GM03348 (cell line): ENCODE data around the gene CAMTA1.

ENCODE experiments used
- DNase-seq: peaks from one replicate; pipeline ENCODE4 v3.0.0; 2012; ENCODE audit warnings: low spot score

The CAMTA1 gene

GRCh38 chr1:7388141-7388487 lies 602.9 kb downstream of the CAMTA1 start:
- no peak for DNase-seq

GRCh38 chr1:7388488-7389185 lies 603.4 kb downstream of the CAMTA1 start:
- DNase-seq, result no peak

GRCh38 chr1:7389201-7389905 lies 604.1 kb downstream of the CAMTA1 start:
- peak; percentile 33 for DNase-seq

GRCh38 chr1:7389906-7390603 lies 604.8 kb downstream of the CAMTA1 start:
- no peak for DNase-seq

- no peak for DNase-seq
Measured at GRCh38 chr1:7390604-7391000, 605.3 kb downstream of the CAMTA1 start.

GRCh38 chr1:7393136-7393535 lies 607.9 kb downstream of the CAMTA1 start:
- no peak for DNase-seq

DNA sequence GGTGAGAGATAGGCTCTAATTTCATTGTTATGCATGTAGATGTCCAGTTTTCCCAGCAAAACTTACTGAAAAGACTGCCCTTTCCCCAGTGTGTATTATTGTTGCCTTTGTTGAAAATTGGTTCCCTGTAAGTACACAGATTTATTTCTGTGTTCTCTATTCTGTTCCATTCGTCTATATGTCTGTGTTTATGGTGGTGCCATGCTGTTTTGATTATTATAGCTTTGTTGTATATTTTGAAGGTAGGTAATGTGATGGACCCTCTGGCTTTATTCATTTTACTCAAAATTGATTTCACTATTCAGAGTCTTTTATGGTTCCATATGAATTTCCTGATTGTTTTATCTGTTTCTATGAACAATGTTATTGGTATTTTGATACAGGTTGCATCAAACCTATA lies 610.0 kb downstream of the CAMTA1 start:
- no peak for DNase-seq

GRCh38 chr1:7398982-7399381 lies 613.7 kb downstream of the CAMTA1 start:
- DNase-seq, result no peak

- DNase-seq, result no peak
Measured at GRCh38 chr1:7399514-7400125, 614.4 kb downstream of the CAMTA1 start.

DNA sequence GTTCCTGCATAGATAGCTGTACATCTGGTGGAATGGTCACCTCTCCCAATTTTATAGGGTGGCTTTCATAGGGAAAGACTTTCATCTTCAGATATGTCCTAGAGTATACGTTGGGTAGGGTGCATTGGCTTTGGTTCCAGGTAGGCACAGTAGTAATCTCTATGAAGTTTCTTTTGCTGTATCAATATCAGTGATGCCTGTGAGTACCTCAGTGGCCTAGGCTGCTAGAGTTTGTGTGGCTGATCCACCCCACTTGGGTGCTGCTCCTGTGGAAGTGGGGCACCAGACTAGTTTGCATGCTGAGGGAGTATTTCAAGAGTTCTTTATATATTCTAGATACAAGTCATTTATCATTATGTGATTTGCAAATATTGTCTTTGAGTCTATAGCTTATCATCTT lies 615.3 kb downstream of the CAMTA1 start:
- no peak for DNase-seq

DNA sequence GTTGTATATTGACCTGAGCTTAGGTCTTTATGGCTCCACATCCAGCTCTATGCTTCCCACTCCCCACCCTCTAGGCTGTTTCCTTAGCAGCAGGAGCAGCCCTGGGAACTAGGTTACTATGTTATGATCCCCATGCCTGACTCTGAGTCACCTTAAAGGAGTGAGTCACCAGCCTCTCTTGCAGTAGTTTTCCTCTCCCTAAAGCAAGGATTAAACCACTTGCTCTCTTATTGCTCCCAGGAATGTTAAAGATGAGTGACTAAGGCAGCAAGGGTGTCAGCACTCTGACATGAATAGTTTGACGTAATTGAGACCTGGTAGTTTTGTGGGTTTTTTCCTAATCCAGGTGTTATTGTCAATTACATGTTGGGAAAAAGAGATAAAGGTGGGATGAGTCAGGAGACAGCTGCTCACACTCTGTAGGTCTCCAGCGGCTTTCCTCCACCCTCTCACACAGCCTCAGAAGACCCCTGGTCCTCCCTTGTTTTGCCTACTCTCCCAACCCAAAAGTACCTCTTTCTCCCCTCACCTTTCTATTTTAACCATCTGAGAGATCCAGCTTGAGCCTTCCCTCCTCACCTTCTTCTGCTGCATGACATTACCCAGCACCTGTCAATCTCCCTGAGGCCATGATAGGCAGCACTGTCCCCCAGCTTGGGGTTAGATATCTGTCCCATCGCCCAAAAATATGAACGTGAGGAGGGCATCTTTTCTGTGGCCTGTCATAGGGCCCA lies 616.7 kb downstream of the CAMTA1 start:
- DNase-seq, result peak; percentile 92

DNA sequence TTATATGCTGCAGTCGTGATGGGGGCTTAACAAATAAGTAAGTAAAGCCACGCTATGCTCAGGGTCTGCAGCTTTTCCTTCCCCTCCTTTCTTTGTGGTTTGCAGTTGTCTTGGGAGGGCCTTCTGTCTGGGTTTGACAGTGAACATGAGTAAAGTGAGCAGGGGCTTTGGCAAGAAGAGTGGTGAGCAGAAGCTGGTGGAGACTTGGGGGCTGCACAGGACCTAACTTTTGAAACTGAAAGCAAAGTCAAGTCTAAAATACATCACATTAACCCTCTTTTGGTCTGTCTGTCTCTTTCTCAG lies 617.2 kb downstream of the CAMTA1 start:
- no peak for DNase-seq

GRCh38 chr1:7403265-7404045 lies 618.2 kb downstream of the CAMTA1 start:
- DNase-seq, result no peak

GRCh38 chr1:7404046-7404742 lies 618.9 kb downstream of the CAMTA1 start:
- no peak for DNase-seq

- DNase-seq, result no peak
Measured at GRCh38 chr1:7405844-7406500, 620.7 kb downstream of the CAMTA1 start.

- no peak for DNase-seq
Measured at GRCh38 chr1:7406641-7407543, 621.6 kb downstream of the CAMTA1 start.

DNA sequence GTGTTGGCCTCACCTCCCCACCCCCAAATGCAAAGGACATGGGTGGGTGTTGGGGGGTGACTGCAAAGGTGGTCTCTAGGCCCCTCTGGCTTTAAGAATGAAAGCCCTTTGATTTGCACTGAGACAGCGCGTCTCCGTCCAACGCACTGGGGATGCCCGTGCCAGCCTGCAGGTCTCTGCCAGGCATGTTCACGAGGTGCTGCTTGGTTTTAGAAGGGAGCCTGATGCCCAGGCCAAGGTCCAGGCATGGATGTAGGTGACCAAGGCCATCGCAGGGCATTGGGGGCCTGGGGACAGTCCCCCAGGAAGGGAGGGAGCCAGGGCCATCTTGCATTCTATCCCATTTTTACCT lies 622.3 kb downstream of the CAMTA1 start:
- no peak for DNase-seq

DNA sequence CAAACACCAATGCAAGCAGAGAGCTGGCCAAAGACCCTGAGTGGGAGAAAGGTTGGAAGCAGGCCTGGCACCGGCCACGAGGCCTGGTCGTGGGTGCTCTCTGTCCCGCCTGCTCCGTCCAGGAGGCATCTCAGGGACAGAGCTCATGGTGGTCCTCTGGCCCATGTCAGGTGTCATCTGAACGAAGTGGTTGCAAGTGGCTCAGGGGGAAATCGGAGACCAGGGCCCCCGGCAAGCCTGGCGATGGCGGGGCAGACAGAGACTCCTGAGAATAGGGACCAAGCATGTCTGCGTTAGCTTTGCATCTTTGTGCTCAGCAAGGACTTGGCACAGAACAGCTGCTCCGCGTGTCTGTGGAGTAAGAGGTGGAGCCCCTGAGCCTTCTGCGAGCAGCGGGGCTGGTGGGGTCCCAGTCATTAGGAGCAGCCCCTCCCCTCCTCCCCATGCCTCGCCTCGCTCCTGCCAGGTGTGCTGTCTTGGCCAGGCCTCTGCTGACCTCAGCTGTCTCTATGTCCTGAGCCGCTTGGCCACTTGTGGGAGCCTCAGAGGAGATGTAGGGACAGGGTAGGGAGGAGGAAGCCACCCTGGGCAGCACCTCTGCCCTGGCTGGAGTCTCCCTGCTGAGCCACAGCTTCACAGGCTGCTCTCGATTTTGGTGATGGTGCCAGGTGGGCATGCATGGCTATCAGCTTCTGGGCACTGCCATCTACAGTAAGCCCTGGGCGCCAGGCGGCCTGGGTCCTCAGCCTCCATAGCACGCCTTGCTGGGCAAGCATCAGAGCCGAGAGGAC lies 622.9 kb downstream of the CAMTA1 start:
- DNase-seq, result no peak

- DNase-seq, result no peak
Measured at GRCh38 chr1:7408771-7409150, 623.5 kb downstream of the CAMTA1 start.
